IPS DF 6.9 (cell line): ENCODE measurements around the gene POLR2A.

Experiments
- DNase-seq: peaks from one replicate; pipeline ENCODE4 v3.0.0-alpha.2; 2013; ENCODE audit warnings: low read depth, low spot score
- H3K27ac ChIP-seq: one replicate; pipeline ENCODE4 v1.5.1; 2013; ENCODE audit warnings: low read length, control low read depth
- H3K27me3 ChIP-seq: 2 replicates; pipeline ENCODE4 v1.6.1; 2013; ENCODE audit warnings: mild to moderate bottlenecking, low read length; ENCODE audit not compliant: control insufficient read depth, insufficient read depth
- H3K36me3 ChIP-seq: 2 replicates; pipeline ENCODE4 v1.6.1; 2013; ENCODE audit warnings: low read length; ENCODE audit not compliant: control insufficient read depth, insufficient read depth
- H3K4me1 ChIP-seq: 2 replicates; pipeline ENCODE4 v1.6.1; 2013; ENCODE audit warnings: low read length; ENCODE audit not compliant: control insufficient read depth, insufficient read depth
- H3K4me3 ChIP-seq: 2 replicates; pipeline ENCODE4 v1.5.1; 2013; ENCODE audit warnings: mild to moderate bottlenecking, low read length
- H3K9me3 ChIP-seq: 2 replicates; pipeline ENCODE4 v1.6.1; 2013; ENCODE audit warnings: low read length, inconsistent platforms; ENCODE audit not compliant: control insufficient read depth, insufficient read depth
- WGBS: extraction: QIAGEN DNeasy Blood & Tissue Kit; methylation state at CpG from one replicate; pipeline ENCODE4 v1.1.7; 2013; ENCODE audit warnings: mixed read lengths, missing lambda C conversion rate; ENCODE audit not compliant: insufficient read length, insufficient coverage; 5-methylcytosine and 5-hydroxymethylcytosine counted together

Gene POLR2A

DNA sequence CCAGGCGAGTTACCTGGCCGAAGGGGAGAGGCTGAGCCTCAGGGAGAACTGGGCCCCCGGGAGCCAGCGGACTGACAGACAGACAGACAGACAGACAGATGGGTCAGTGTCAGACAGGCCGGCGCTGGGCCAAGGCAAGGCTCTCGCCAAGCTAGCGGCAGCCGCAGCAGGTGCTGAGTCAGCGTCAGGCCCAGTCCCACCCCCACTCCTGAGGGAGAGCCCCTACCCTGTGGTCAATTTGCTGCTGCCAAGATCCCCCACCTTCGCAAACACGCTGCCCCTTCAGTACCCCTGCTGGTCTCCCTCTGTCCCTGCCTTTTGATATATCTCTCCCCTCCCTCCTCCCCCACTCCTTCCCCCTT is 43.4 kb upstream of the POLR2A start:
- H3K27ac ChIP-seq, result no peak overlapping the region
- no peak for DNase-seq
- H3K36me3 ChIP-seq, result no peaks in the 10 kb centered on the region

DNA sequence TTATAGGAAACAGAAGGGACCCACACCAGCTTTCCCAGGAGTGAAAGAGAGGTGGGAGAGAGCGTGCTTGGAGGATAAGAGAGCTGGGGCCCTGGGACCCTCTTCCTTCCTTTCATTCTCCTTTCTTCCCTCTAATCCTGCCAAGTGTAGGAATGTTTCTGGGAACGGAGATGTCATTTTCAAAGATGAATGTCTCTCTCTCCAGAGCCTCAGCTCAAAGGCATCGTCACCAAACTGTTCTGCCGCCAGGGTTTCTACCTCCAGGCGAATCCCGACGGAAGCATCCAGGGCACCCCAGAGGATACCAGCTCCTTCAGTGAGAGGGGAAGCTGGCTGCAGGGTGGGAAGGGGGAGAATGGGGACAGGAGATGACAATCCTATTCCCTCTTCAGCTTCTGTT is 42.9 kb upstream of the POLR2A start:
- Histone ChIP-seq H3K9me3 (no peaks in the 10 kb centered on the region), H3K36me3 (no peaks in the 10 kb centered on the region), H3K27ac (no peak overlapping the region), H3K27me3 (no peaks in the 10 kb centered on the region; the same call in 1 of the 2 replicates), H3K4me3 (no peak overlapping the region), H3K4me1 (0 out of 2 replicates have a peak, but pooled peaks cover 3% of the 10 kb centered on the region)
- DNase-seq, result no peak
- WGBS, result no CpG with 5 or more reads among the region's 7 CpGs

More for the DNA sequence above, 43.4 kb upstream of the POLR2A start:
- WGBS, result no CpG with 5 or more reads among the region's 12 CpGs
- Histone ChIP-seq H3K4me3 (peak overlapping the region; percentile 57; the same call in 1 of the 2 replicates), H3K9me3 (no peaks in the 10 kb centered on the region), H3K27me3 (no peaks in the 10 kb centered on the region; the same call in 1 of the 2 replicates), H3K4me1 (0 out of 2 replicates have a peak, but pooled peaks cover 3% of the 10 kb centered on the region)

DNA sequence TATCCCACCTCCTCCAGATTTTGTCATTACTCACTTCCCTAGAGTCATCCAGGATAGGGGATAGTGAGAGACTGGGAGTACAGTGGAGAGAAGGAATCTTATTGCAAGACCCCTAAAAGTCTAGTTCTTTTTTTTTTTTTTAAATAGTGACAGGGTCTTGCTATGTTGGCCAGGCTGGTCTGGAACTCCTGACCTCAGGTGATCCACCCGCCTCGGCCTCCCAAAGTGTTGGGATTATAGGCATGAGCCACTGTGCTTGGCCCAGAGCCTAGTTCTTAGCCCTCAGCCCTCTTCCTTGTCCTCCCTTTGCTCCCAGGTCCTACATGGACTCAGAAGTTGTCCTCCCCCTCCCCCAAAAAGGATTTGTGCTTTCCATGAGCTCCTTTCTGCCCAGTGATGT is 42.0 kb upstream of the POLR2A start:
- WGBS, result no CpG with 5 or more reads among the region's 2 CpGs
- Histone ChIP-seq H3K36me3 (no peaks in the 10 kb centered on the region), H3K4me3 (no peak overlapping the region), H3K9me3 (no peaks in the 10 kb centered on the region), H3K27me3 (no peaks in the 10 kb centered on the region; the same call in 1 of the 2 replicates), H3K4me1 (peaks cover 5% of the 10 kb centered on the region; the same call in 1 of the 2 replicates), H3K27ac (no peak overlapping the region)
- DNase-seq, result no peak

DNA sequence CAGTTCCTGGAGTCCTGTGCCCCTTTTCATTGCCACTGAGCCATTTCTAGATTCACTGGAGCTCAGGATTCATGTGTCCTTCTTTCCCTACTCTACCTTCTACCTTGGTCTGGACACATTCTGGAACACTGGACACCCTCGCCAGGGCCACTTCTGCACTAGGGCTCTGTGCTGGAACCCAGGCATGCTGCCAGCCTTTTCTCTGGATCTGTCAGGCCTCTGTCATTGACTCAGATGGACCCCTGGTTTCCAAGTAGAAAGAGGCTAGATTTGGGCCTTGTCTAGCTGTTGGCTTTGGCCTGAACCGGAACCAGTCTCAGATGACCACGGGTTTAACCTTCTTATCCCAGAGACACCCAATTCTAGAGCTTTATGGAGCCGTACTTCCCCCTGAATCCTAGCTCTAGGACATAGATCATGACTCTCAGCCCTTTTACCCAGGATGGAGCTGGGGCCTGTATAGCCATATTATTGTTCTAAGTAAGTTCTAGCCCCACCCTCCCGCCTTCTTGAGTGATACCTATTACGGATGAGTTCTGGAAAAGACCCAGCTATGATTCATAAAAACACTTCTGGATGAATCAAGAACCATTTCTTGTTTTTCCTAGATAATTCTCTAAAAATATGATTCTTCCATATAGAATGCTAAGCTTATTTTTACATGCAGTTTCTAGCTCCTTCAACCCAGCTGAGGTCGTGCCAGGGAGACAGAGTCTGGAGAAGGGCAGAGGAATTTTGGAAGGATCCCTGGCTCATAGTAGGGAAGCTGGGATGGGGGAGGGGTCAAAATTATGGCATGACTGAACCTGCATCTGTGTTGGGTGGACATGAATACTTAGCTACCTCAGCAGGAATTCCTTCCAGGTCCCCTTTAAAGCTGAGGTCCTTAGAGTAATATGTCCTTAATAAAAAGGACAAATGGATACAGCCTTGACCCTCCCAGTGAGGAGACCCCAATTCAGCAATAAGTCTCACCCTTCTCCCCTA is 40.4 kb upstream of the POLR2A start:
- Histone ChIP-seq H3K27me3 (no peaks in the 10 kb centered on the region), H3K9me3 (no peaks in the 10 kb centered on the region), H3K4me3 (no peak overlapping the region), H3K27ac (no peak overlapping the region), H3K36me3 (no peaks in the 10 kb centered on the region), H3K4me1 (peaks cover 5% of the 10 kb centered on the region; the same call in 1 of the 2 replicates)
- DNase-seq, result no peak
- WGBS, result no CpG with 5 or more reads among the region's 7 CpGs

DNA sequence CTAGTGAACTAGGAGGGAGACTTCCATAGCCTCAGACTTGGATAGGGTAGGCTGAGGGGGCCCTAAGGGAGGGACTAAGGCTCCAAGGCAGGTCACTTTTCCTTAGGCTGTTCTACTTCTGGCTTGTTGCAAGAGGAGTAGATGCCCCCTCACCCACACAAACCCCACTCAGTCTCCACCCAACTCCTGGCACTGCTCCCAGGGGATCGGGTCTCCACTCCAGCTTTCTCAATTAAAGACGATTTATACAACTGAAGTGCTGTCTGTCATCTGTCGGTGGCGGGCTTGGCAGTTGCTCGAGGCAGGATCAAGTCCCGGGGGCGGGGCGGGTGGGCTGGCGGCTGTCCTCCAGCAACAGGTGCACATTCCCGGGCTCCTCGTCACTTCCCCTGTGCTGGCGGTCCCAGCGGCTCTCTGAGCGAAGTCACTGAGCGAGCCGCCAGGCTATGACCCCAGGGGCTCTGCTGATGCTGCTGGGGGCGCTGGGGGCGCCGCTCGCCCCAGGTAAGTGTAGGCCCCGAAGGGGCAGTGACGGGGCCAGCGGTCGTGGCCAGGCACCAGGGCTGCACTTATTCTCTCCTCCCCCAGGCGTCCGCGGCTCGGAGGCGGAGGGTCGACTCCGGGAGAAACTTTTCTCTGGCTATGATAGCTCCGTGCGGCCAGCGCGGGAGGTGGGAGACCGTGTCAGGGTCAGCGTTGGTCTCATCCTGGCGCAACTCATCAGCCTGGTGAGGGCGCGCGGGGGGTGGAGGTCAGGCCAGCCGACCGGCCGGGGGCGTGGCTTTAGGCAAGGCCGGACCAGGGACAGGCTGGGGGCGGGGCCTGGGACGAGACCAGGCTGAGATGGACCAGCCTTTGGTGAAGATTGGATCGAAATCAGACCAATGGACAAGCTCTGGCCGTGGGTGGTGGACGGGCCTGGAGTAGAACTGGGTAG is 39.2 kb upstream of the POLR2A start, which contains the start of gene CHRNB1:
CHRNB1 (plus strand) TSS at position 380 of the 937 bp plus-strand sequence; CDS start at position 447, 67 bp downstream.
- DNase-seq, result no peak
- Histone ChIP-seq H3K27me3 (no peaks in the 10 kb centered on the region), H3K27ac (no peak within 1 kb of the TSS)

DNA sequence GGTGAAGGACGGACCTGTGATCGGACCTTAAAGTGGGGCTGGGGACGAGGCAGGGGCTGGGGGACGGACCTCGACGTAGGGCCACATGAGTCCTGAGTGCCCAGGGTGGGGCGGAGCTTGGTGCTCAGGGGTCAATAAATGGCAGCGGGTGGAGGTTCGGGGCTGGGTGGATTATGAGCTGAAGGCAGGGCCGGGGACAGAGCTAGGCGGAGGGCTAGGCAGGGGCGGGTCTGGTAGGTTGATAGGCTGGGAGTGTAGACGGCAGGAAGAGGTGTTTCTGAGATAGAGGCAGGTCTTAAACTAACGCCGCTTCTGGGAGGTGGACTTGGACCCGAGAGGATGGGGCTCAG is 38.6 kb upstream of the POLR2A start:
- peaks cover 5% of the 10 kb centered on the region; the same call in 1 of the 2 replicates for H3K4me1 ChIP-seq
- H3K9me3 ChIP-seq, result no peaks in the 10 kb centered on the region
- WGBS, result no CpG with 5 or more reads among the region's 16 CpGs
- no peak for DNase-seq
- no peak overlapping the region for H3K27ac ChIP-seq
- H3K4me3 ChIP-seq, result peak overlapping the region; percentile 72; the same call in 1 of the 2 replicates
- no peaks in the 10 kb centered on the region for H3K27me3 ChIP-seq
- H3K36me3 ChIP-seq, result no peaks in the 10 kb centered on the region

More for the DNA sequence above, 39.2 kb upstream of the POLR2A start, which contains the start of gene CHRNB1:
- H3K9me3 ChIP-seq, result no peaks in the 10 kb centered on the region
- H3K4me3 ChIP-seq, result peak within 1 kb of the TSS; percentile 72
- no CpG with 5 or more reads among the region's 51 CpGs for WGBS
- H3K36me3 ChIP-seq, result no peaks in the 10 kb centered on the region
- H3K4me1 ChIP-seq, result peaks cover 5% of the 10 kb centered on the region; the same call in 1 of the 2 replicates

DNA sequence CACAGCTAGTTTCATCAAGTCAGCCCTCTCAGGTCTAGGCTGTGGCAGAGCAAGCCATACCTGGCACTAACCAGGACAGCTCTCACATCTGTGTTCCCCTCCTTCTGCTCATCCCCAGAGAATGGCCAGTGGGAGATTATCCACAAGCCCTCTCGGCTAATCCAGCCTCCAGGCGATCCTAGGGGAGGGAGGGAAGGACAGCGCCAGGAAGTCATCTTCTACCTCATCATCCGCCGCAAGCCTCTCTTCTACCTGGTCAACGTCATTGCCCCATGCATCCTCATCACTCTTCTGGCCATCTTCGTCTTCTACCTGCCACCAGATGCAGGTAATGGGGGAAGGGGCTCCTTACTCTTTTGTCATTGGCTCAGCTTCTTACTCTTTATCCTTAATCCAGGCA is 35.7 kb upstream of the POLR2A start:
- Histone ChIP-seq H3K9me3 (no peaks in the 10 kb centered on the region), H3K4me3 (no peak overlapping the region), H3K27ac (no peak overlapping the region), H3K4me1 (peaks cover 5% of the 10 kb centered on the region; the same call in 1 of the 2 replicates), H3K27me3 (no peaks in the 10 kb centered on the region), H3K36me3 (no peaks in the 10 kb centered on the region)
- DNase-seq, result no peak
- WGBS, result no CpG with 5 or more reads among the region's 7 CpGs

DNA sequence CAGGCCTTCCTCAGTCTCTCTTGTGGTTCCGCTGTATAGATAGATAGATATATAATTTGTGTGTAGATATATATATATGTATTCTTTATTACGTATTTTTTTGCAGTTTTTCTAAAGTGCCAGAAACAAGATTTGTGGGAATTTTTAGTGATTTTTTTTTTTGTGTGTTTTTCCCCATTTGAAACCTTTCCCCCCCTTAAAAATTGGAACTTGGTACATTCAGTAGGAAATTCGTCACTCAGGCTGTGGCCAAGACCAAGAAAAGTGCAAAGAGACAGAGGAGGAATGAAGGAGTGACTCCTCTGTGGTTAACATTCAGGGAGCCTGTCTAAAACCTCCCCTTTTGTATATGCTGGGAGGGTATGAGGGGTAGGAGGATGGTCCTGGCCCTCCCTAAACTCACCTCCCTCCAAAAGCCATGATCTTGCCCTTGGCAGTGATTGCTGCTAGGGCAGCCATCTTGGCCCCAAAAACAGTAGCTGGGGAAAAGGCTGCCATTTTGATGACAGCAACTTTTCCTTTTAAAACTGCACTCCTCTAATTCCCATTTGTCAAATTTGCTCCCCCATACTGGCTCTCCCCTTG is 24.1 kb upstream of the POLR2A start:
- 100% methylated on average over 1 of the region's 3 CpGs for WGBS
- no peaks in the 10 kb centered on the region for H3K9me3 ChIP-seq
- peaks cover 10% of the 10 kb centered on the region; the same call in 1 of the 2 replicates for H3K36me3 ChIP-seq
- H3K4me3 ChIP-seq, result no peak overlapping the region
- H3K27ac ChIP-seq, result no peak overlapping the region
- DNase-seq, result no peak
- H3K4me1 ChIP-seq, result peaks cover 3% of the 10 kb centered on the region
- H3K27me3 ChIP-seq, result no peaks in the 10 kb centered on the region

DNA sequence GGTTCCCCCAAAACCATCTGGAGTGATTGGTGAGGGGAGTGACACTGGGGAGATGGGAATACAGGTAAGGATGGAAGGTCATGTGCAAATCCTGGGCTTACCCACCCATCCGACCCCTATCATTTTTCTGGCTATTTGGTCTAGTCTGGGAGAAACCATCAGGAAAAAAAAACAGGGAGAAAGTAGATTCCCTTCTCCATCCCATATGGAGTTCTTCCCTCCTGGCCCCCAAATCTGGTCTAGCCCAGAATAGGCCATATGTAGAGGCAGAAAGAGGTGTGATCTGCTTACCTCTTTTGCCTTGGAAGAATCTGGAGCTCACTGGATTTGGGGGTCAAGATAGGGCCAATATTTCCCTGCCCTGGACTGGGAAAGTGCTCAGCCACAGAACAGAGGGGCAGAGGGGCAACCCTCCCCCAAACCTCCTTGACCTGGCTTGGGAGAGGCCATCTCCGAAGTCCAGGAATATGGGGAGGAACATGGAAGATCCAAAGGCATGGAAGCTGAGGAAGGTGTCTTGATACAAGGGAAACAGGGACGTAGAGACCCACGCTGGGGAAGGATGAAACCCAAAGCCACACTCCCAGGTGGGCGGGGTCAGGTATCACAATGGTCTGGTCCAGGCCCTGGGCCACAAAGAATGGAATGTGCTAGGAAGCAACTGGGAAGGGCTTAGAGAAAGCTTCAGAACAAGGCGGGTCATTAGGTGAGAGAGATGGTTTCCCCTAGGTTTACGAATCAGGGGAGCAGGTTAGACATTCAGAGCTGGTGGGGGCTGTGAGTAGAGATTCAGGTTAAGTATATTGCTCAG is 23.1 kb upstream of the POLR2A start:
- DNase-seq, result no peak
- Histone ChIP-seq H3K36me3 (peaks cover 10% of the 10 kb centered on the region; the same call in 1 of the 2 replicates), H3K4me3 (no peak overlapping the region), H3K27me3 (no peaks in the 10 kb centered on the region), H3K4me1 (peaks cover 3% of the 10 kb centered on the region), H3K27ac (no peak overlapping the region), H3K9me3 (no peaks in the 10 kb centered on the region)
- no CpG with 5 or more reads among the region's 7 CpGs for WGBS
